Stomach (tissue), 9 donors: ENCODE results near the gene PLCD1. TPM values are rescaled to one million over a fixed set of nuclear protein-coding genes. Genes with fewer than 3 reads are reported as not detected.

Source experiments
- DNase-seq, 2 donors: peaks; one replicate each; pipeline versions ENCODE4 v3.0.0 to v3.0.0-alpha.2; 2013 to 2019
- H3K27ac ChIP-seq, 5 donors: fragments of 200-600 bp in 4 of 5; sonication (generic) in 4 of 5; one replicate each; pipeline ENCODE4 v1.5.1; 2013 to 2019; ENCODE audit warnings: mild to moderate bottlenecking in 1 of 5, moderate library complexity in 1 of 5
- H3K27me3 ChIP-seq, 3 donors: fragments of 200-600 bp; sonication (generic); one replicate each; pipeline ENCODE4 v1.5.1; 2017 to 2019; ENCODE audit warnings: mixed run types in 1 of 3
- H3K36me3 ChIP-seq, 4 donors: fragments of 200-600 bp; sonication (generic); 1 replicate in 3 of 4; 2 replicates in 1 of 4; pipeline ENCODE4 v1.5.1; 2016 to 2019
- H3K4me1 ChIP-seq, 4 donors: fragments of 200-600 bp; sonication (generic); one replicate each; pipeline ENCODE4 v1.5.1; 2016 to 2019
- H3K4me3 ChIP-seq, 4 donors: fragments of 200-600 bp; sonication (generic) in 3 of 4; one replicate each; pipeline ENCODE4 v1.5.1; 2016 to 2019; ENCODE audit warnings: mild to moderate bottlenecking in 1 of 4
- H3K9me3 ChIP-seq, 4 donors: fragments of 200-600 bp; sonication (generic); one replicate each; pipeline ENCODE4 v1.5.1; 2016 to 2019
- CTCF ChIP-seq, 7 experiments: fragments of 450-650 bp in 4 of 7; fragments of 200-600 bp in 3 of 7; sonication (generic) in 3 of 7; IDR thresholded peaks; one replicate each; pipeline ENCODE4 v1.5.1; 2016 to 2019; ENCODE audit warnings: antibody characterized with exemption in 7 of 7, control low read depth in 2 of 7, mild to moderate bottlenecking in 1 of 7
- EP300 ChIP-seq: sonication (generic); formaldehyde crosslinking; IDR thresholded peaks from one replicate; pipeline ENCODE4 v1.6.1; 2017; ENCODE audit warnings: antibody characterized with exemption
- POLR2A ChIP-seq, 4 donors: fragments of 450-650 bp; IDR thresholded peaks; one replicate each; pipeline ENCODE4 v1.6.1; 2016; ENCODE audit warnings: antibody characterized with exemption in 4 of 4, control low read depth in 2 of 4, mild to moderate bottlenecking in 1 of 4, moderate library complexity in 1 of 4
- POLR2AphosphoS5 ChIP-seq, 3 donors: sonication (generic); formaldehyde crosslinking; IDR thresholded peaks; one replicate each; pipeline ENCODE4 v1.6.1; 2016; ENCODE audit warnings: antibody characterized with exemption in 3 of 3
- WGBS, 5 donors: extraction: QIAGEN DNeasy Blood & Tissue Kit in 3 of 5; methylation state at CpG; one replicate each; pipeline versions ENCODE4 v1.1.5 to v1.1.7; 2013 to 2018; 5-methylcytosine and 5-hydroxymethylcytosine counted together
- intact Hi-C: fragments of 100-400 bp; cut with DNase I; formaldehyde crosslinking; loops from one replicate; pipeline ENCODE4 v1.15.1; 2023; ENCODE audit warnings: low total_unique reads
- polyA plus RNA-seq, 3 donors: library from polyadenylated mRNA; stranded (reverse); fragments of 200-250 nt; gene quantifications; one replicate each; pipeline ENCODE4 v1.2.3, GENCODE V29; 2013
- total RNA-seq, 5 donors: library from RNA; depleted of rRNA; stranded (reverse); fragments of >200 nt; gene quantifications; one replicate each; pipeline versions ENCODE4 v1.1.0 to v1.2.3, GENCODE V29; 2014 to 2016
- donor health status: healthy with polysubstance abuse.
- donor health status: Bipolar disorder and iron deficiency.
- donor health status: healthy.

PLCD1 gene
- total and polyA plus RNA-seq, 8 donors, result 8.2 to 73.9 (median 13.7) TPM

- DNase-seq, result peak in 1 of 2 donors; percentile 22
- TF ChIP-seq EP300 (no peak), POLR2A (IDR thresholded peaks at IDR 0.05) (no peak), CTCF (IDR thresholded peaks at IDR 0.05) (no peak)
- Histone ChIP-seq H3K9me3 (no peaks in the 10 kb centered on the region), H3K27ac (peak overlapping the region in 4 of 5 donors; percentile 22 to 79 (median 46)), H3K4me1 (peaks cover 51 to 90% (median 81%) of the 10 kb centered on the region in 4 donors), H3K36me3 (peaks cover 11 to 55% (median 39%) of the 10 kb centered on the region in 4 donors), H3K27me3 (no peaks in the 10 kb centered on the region), H3K4me3 (no peak overlapping the region)
- intact Hi-C loops, result no loop called here
- WGBS, 5 donors, result 90 to 97% (median 93%) methylated on average over 6 of the region's 6 CpGs
Observed at GRCh38 chr3:38000242-38000916, 29.1 kb downstream of the PLCD1 start.

- intact Hi-C loops, result no loop called here
- no peak for TF ChIP-seq POLR2A (IDR thresholded peaks at IDR 0.05)
- no peak for TF ChIP-seq CTCF (IDR thresholded peaks at IDR 0.05)
- no peak for TF ChIP-seq EP300
- no peak for TF ChIP-seq POLR2AphosphoS5 (IDR thresholded peaks at IDR 0.05)
- peaks cover 11 to 56% (median 39%) of the 10 kb centered on the region in 4 donors for H3K36me3 ChIP-seq
- WGBS, 5 donors, result 82 to 94% (median 88%) methylated on average over 6 of the region's 6 CpGs
- DNase-seq, result peak in 1 of 2 donors; percentile 20
- no peaks in the 10 kb centered on the region for H3K27me3 ChIP-seq
- H3K27ac ChIP-seq, result peak overlapping the region in 3 of 5 donors; percentile 22 to 79 (median 51)
- no peak overlapping the region for H3K4me3 ChIP-seq
- H3K9me3 ChIP-seq, result no peaks in the 10 kb centered on the region
- H3K4me1 ChIP-seq, result peaks cover 45 to 90% (median 79%) of the 10 kb centered on the region in 4 donors
Observed at GRCh38 chr3:37999836-38000235, 29.6 kb downstream of the PLCD1 start.

- 73 to 92% (median 77%) methylated on average over 5 to 6 of the region's 6 CpGs for WGBS, 5 donors
- TF ChIP-seq POLR2A (IDR thresholded peaks at IDR 0.05) (no peak), POLR2AphosphoS5 (IDR thresholded peaks at IDR 0.05) (no peak), EP300 (no peak), CTCF (IDR thresholded peaks at IDR 0.05) (no peak)
- Histone ChIP-seq H3K27me3 (no peaks in the 10 kb centered on the region), H3K9me3 (no peaks in the 10 kb centered on the region), H3K4me3 (peak overlapping the region in 2 of 4 donors; percentile 40 to 48), H3K36me3 (peaks cover 11 to 53% (median 38%) of the 10 kb centered on the region in 4 donors), H3K4me1 (peaks cover 33 to 90% (median 79%) of the 10 kb centered on the region in 4 donors), H3K27ac (peak overlapping the region; percentile 80 to 96 (median 92))
- intact Hi-C loops, result no loop called here
- DNase-seq, result peak; percentile 30 to 35
Observed at GRCh38 chr3:37997791-37998370, 31.6 kb downstream of the PLCD1 start.

GRCh38 chr3:37997342-37997741 lies 32.1 kb downstream of the PLCD1 start:
- H3K27me3 ChIP-seq, result no peaks in the 10 kb centered on the region
- intact Hi-C loops, result no loop called here
- peak overlapping the region; percentile 9 to 96 (median 88) for H3K27ac ChIP-seq
- no peak overlapping the region for H3K4me3 ChIP-seq
- peaks cover 33 to 87% (median 75%) of the 10 kb centered on the region in 4 donors for H3K4me1 ChIP-seq
- no peak for TF ChIP-seq EP300
- no peak for TF ChIP-seq POLR2AphosphoS5 (IDR thresholded peaks at IDR 0.05)
- TF ChIP-seq CTCF (IDR thresholded peaks at IDR 0.05), result no peak
- no peak for TF ChIP-seq POLR2A (IDR thresholded peaks at IDR 0.05)
- DNase-seq, result peak in 1 of 2 donors; percentile 23
- 73 to 98% (median 91%) methylated on average over 5 to 10 of the region's 10 CpGs for WGBS, 5 donors
- H3K9me3 ChIP-seq, result no peaks in the 10 kb centered on the region
- H3K36me3 ChIP-seq, result peaks cover 8 to 48% (median 32%) of the 10 kb centered on the region in 4 donors
